Activated CD4-positive, CD25-positive, alpha-beta regulatory T cell treated with anti-CD3 and anti-CD28 coated beads, Interleukin-2, amount 50 U/mL, for 24 hours (primary cell): ENCODE results near the gene RARRES1.

Experiments used
- ATAC-seq, 2 donors: fragments of 150-1000 bp; cut with Tn5 transposase; one replicate each; pipeline ENCODE4 v1.10.0; 2021; ENCODE audit warnings: mild to moderate bottlenecking in 1 of 2, moderate library complexity in 1 of 2

The RARRES1 gene

DNA sequence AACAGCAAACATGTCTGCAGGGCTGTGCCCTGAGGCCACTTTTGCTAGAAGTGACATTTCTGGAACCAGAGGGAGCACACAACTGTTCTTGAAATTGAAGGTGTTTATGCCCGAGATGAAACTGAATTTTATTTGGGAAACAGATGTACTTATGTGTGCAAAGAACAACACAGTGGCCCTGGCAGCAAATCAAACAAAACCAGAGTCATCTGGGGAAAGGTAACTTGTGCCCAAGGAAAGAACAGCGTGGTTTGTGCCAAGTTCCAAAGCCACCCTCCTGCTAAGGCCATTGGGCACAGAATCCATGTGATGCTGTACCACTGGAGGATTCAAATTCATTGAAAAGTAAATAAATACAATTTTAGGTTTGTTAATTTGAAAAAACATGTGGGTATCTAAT is 31.2 kb upstream of the RARRES1 start:
- ATAC-seq = no peak

DNA sequence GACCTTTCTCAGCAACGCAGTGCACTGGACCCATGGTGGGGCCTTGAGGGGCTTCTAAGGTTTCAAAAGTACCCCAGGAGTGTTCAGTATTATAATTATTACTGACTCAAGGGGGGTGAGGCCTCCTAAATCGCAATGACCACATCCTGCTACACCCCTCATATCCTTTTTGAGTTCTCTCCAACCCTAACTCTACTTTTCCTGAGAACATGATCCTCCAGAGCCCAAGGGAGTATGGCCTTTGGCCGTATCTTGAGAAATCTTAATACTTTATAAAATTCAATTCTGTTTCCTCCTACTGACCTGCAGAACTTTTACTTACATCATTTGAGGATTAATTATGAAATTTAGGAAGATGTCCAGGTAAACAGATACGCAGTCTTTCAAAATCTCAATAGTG is 30.4 kb upstream of the RARRES1 start:
- no peak for ATAC-seq

DNA sequence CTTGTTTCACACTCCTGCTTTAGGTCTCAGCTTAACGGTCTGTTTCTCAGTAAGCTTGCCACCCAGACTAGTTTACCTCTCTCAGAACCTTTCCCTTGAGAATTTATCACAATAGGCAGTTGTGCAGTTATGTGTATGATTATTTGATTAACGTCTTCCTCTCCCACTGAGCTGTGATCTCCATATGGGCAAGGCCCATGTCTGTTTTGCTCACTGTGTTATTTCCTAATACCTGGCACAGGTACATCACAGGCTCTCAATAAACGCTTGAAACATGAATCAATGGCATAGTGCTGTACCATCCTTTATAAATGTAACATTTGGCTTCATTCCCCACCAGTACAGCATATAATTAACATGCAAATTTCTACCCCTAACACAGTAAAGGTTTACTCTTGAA is 29.1 kb upstream of the RARRES1 start:
- no peak for ATAC-seq

DNA sequence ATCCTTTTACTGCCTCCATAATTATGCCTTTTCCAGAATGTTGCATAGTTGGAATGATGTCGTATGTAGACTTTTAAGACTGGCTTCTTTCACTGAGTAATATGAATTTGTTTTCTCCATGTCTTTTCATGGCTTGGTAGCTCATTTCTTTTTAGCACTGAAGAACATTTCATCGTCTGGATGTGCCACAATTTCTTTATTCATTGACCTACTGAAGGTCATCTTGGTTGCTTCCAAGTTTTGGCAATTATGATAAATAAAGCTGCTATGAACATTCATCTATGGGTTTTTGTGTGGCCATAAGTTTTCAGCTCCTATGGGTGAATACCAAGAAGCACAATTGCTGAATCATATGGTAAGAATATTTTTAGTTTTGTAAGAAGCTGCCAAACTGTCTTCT is 23.2 kb upstream of the RARRES1 start:
- no peak for ATAC-seq

DNA sequence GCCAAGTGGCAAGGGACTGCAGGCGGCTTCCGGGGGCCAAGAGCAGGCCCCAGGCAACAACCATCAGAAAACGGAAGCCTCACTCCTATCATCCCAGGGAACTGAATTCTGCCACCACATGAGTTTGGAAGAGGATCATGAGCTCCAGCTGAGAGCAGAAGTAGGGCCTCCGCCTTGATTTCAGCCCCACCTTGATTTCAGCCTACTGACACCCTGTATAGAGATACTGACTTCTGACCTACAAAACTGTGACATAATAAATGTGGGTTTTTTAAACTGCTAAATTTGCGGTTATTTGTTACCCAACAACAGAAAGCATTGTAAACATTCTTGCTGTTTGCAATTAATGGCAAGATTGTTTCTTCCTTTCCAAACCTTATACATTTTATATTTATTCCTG is 21.6 kb upstream of the RARRES1 start:
- ATAC-seq = no peak

DNA sequence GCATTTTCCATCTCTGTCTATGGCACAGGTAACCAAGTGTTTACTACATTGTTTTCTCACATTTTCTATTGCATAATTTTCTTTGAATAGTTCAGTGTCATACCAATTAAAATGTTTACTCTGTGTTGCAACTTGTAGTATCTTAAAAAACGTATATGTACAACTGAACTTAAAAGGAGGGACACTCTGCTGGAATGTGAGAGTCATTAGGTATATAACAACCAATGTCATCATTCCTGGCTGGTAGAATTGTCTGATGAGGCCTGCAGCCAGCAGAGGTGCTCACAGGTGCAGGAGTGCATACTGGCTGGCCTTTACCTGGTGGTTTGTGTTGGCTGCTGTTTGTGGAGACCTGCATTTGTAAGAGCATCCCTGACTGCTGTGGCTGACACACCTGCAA is 19.1 kb upstream of the RARRES1 start:
- no peak for ATAC-seq

DNA sequence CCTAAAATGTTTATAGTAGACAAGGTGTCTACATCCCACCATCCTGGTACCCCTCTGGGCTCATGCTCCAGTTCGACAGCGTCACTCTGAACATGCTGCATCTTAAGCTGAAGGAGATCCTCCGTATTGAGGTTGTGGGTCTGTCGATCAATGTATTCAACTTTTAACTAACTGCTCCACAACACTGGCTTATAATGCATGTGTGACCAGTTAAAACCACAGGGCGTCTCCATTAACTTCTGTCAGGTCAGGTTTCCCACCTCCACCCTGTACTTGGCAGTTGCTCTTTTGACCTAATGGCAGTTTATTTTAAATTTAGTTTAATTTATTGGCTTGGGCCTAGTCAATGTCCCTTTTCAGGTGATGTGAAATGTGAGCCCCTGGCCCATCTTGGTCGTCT is 17.8 kb upstream of the RARRES1 start:
- no peak for ATAC-seq

DNA sequence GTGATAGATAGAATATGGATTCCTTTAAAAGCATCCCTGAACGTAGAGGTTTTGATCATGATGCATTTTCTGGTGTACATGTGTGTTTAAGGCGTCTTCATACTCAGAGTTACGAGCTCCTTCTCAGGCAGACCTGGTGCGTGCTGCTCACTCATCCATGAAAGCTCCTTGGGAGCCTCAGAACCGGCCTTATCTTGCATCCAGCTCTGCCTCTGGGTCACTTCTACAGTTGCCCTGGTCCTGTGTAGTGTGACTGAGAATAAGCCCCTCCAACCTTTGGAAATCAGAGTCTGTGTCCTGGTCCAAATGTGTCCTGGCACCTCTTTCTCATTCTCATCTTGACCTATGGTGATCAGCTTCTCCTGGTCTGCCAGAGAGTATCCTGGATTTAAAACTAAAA is 17.3 kb upstream of the RARRES1 start:
- no peak for ATAC-seq

DNA sequence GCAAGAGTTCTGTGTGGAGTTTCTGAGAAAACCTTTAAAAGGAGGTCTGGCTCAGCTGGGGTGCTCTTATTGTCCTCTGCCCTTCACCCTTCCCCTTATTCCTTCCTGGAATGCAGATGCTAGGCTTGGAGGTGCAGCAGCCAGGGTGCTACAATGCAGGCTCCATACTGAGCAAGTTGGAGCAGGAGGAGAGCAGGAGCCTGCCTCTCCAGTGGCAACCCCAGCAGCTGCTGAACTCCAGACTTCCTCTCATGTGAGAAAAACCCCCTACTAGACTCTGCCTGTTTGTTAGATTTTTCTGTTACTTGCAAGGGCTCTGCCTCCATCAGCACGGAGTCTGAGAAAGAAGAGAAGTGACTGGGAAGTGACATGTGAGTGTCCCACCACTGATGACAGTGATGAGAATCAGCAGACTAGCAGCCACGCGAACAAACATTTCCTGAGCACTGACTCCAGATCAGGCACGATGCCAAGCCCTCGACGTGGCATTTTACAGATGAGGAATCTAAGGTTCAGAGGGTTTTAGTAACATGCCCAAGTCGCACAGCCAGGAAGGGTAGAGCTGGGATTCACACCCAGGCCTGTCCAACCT is 16.1 kb upstream of the RARRES1 start:
- no peak for ATAC-seq

DNA sequence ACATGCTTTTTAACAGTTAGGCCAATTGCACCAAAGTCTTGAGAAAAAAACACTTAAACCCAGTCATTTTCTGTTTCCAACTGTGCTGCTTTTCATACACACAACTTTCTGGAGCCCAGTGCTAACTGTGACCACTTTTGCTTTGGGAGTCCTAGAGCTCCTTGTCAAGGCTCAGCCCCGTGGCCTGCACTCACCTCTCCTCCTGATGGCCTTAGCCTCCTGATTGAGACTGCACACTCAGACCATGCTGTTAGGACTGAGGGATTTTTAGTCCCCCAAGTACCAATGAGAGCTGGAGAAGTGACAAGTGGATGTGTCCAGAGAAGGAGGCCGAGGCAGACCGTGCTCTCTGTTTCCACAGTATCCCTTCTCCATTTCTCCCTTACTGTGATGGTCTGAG is 15.2 kb upstream of the RARRES1 start:
- ATAC-seq = no peak

DNA sequence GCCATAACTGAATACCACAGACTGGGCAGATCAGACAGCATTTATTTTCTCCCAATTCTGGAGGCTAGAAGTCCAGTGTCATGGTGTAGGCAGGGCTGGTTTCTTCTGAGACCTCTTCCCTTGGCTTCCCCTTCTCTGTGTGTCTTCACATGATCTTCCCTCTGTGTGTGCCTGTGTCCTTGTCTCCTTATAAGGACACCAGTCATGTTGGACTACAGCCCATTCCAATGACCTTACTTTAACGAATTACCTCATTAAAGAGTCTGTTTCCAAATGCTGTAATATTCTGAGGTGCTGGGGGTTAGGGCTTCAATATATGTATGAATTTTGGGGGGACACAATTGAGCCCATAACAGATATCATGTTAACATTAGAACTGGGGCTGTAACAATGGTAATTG is 13.3 kb upstream of the RARRES1 start:
- no peak for ATAC-seq

DNA sequence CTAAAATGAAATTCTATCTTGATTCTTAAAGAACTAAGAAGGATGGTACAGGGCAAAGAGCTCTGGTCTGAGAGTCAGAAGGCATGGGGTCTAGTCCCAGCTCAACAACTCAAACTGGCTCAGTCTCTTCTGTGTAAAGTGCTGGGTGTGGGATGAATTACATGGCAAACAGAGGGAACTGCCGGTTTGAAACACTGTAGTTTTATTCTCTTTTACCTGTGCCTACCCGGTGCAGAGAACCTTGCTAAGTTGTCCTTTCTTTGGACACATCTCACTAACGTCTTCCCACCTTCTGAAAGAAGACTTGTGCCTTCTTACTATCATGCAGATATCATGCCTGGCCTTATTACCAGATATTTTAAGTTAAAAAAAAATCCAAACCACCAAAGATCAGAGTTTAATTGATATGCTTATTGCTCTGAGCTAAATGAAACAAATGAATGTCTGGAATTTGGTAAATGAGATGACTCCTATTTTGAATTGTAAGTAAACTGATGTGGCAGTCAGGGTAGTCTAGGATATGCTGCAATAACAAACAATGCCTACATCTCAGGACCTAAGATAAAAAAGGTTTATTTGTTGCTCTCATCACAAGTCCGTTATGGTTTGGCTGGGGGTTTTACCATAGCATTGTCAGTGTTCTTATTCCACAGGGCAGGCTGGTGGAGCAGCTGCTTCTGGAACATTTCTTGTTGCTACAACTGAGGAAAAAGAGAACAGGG is 12.5 kb upstream of the RARRES1 start:
- no peak for ATAC-seq

DNA sequence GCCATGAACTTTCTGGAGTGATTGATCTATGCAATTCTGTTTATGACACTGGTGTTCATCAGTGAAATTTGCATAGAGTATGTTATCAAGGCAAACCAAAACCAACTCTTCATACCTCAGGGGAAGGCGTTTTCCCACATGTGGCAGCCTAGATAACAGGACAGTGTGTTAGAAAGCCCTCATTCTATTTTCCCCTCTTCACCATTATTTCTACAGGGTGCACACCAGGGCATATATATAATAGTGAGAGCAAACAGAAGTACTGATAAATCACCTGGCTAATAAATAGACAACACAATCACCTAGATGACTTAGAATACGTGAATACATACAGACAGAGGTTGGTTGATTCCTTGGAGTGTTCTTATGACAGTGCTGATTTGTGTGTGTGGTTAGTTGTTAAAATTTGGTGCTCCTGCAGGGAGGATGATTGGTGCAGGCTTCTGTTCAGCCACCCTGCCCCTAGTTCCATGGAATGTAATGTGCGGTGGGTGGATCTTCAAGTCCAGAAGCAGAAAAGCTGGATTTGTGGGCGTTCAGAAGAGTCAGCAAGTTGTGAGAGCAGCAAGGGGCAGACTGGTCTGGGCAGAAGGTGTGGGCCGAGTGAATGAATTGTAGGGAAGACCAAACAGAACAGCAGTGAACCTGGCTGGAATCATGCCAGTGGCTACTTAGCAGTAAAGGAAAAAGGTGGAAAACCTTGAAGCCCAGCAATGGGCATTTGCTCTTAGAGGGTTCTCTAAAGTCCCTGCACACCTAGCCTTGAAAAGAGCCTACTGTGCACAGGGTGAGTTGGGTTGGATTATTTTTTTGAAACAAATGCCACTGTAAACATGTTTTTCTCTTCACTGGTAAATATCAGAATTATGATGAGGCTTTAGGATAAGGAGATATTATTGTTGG is 11.7 kb upstream of the RARRES1 start:
- no peak for ATAC-seq

DNA sequence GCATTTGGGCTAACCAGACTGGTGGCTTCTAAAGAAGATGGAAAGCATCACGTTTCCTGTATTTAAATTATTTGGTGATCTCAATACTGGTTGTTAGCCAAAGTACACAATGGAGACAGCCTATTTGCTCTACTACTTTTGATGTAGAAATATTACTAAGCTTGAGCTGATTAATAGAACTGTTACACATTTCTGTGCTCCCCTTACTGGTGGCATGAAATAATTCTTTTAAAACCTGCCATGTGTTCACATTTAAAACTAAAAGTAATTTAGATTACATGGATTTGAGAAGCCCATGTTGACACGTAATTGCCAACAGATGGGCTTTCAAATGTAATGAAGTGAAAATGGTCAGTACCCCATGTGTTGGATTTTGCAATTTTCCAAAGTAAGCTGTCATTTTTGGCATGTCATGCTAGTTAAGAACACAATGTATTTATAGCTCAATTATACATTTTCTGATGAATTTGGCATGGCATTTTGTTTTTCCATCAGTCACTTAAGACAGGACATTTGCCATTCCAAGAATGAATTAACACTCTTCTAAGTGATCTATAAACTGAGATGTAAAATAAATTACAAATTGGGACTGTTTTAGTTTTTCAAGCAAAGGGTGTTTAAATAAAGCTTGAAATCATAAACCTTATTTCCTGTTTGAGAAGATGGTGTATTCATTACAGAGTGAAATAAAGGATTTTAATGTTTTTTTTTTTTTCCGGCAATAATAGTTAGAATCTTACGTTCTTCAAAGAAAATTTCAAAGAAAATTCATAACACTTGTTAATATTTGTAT is 10.8 kb upstream of the RARRES1 start:
- no peak for ATAC-seq

DNA sequence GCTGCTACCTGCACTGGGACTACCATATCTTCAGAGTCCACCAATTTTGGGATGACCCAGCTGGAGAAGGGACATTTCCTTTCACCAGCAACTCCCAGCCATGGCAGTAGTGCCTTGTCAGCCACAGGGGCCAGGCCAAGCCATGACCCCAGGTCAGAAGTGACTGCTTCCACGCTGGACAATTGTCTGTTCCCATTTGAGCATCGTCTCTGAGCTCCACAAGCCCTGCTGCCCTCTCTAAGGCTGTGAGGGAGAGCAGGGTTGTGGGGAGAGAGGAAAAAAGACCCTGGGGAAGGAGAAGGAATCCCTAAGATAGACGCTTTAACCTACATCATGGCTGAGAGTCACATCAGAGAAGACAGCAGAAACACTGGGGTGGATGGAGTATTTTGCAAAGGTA is 7.4 kb upstream of the RARRES1 start:
- no peak for ATAC-seq

DNA sequence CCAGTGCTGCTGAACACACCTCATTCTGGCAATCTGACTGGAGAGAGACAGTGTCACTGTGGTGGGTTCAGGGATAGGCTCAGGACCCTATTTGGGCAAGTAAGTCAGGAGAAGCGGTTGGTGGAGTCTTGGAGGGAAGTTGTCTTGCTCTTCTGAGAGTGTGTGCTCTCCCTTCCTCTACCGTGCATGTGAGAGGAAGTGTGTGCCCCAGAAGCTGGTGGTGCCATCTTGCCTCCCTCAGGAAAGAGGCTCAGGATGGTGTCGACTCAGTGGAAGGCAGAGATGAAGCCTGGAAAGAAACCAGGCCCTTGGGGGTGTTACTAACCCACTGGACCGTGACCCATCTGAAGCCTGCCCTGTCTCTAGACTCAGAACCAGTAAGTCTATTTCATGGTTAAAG is 6.8 kb upstream of the RARRES1 start:
- no peak for ATAC-seq

DNA sequence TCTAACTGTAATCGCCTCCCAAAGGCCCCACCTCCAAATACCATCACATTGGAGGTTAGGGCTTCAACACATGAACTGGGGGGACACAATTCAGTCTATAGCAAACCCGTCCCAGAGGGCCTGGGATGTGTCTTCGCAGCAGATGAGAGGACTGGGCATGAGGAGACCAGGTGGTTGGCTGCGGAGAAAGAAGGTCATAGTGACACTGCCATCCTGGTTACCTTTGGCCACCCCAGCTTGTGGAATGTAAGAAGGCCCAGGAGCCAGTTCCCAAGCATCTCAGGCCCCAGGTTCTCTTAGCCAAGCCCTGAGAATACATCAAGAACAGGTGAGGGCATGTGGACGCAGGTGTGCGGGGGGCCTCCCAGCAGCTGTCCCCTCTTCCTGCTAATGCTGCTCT is 6.4 kb upstream of the RARRES1 start:
- ATAC-seq = no peak

DNA sequence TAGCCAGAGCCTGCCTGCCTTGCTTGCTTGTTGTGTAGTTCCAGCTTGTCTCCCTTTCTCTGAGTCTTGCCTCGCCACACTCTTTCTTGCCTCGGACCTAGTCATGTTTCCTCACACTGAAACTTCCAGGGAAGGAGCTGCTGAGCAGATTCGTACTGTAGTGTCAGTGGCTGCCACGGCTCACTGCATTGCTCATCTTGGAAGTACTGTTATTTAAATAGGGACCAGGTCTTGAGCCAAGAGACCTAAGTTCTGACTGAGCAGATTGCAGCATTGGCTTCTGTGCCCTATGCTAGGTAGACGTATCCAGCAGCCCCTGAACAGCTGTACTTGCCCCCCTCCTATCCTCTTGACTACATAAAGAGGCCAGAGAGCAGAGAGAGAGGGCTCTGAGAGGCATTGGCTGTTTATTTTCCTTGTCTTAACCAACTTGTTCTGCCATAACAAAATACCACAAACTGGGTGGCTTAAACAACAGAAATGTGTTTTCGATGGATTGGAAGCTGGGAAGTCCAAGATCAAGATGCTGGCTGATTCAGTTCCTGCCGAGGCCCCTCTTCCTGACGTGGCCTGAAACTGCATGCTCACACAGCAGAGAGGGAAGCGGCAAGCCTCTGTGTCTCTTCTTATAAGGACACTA is 5.8 kb upstream of the RARRES1 start:
- no peak for ATAC-seq

DNA sequence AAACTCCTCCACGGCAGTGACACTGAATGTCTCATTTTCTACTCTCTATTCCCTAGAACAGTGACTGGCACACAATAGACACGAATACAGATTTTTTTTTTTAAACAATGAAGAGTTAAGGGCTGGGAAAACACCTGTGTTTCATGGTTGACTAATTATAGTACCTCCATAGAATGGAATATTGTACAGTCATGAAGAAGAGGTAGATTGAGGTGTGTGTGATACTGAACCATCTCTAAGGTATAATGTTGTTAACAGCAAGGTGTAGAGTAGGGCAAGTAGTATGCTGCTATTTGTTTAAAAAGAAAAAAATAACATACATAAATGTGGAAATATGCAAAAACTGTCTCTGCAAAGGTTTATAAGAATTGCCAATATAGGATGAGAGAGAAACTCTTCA is 5.2 kb upstream of the RARRES1 start:
- no peak for ATAC-seq

DNA sequence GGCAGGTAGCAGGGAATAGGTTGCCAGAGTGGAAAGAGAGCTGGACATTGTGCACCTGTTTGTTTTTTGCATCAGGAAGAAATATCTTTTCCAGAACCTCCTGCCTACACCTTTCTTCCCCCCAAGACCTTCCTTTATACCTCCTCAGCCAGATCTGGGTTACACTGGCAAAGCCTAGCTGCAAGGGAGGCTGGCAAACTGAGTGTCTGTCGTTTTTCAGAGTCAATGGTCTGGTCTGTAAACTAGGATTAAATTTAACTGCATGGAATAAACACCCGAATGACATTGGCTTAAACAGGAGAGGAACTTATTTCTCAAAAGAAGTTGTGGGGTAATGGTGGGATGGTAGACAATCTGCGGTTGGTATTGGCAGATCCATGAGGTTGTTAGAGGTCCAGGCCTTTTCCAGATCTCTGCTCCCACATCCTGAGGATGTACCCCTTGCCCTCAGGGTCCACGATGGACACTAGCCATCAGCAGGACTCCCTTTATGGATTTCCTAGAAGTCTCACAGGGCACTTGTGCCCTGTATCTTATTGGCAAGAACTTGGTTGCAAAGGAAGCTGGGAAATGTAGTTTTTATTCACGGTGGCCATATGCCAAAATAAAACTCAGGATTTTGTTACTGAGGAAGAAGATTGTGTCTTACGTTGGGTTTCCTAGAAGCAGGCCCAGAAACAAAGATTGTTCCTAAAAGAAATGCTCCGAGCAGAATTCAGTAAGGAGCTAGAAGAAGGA is 3.2 kb upstream of the RARRES1 start:
- no peak for ATAC-seq

DNA sequence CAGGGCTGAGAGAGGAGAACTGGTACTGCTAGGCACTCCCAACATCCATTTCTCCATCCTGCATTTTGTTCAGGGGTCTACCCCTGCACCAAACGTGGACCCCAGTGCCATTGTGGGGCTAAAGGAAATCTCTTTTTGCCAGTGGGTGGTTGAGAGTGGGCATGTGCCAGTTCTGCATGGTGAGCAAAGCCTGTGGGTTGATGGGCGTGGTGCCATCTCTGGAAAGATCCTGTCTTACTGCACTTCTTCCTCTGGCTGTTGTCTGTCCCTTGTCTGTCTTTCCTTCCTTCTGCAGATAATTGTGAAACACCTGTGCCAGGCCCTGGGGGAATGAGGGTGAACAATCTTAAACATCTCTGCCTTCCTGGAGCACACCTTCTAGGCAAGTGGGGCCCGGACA is 1.4 kb upstream of the RARRES1 start:
- no peak for ATAC-seq

DNA sequence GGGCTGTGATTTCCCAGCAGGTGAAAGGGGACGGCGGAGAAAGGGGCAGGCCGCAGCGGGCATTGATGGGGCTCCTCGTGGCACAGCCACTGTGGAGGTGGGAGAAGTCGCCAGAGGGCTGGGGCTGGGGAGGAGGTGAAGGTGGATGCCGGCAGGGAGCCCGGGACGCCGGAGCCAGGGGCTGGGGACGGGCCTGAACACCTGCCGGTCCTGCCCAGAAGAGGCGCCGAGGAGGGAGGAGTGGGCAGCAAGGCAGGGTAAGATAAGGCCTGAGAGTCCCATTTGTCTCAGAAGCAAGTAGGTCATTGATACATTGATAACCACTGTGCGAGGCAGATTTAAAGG is 571 bp upstream of the RARRES1 start:
- ATAC-seq = no peak
